ENCODE measurements around the gene FNDC3B. TPM values are rescaled to one million over a fixed set of nuclear protein-coding genes. Genes with fewer than 3 reads are reported as not detected.

FNDC3B gene
- total and polyA plus RNA-seq, 5 experiments from 2014 or later = 6.5 to 20.6 (median 8.8) TPM

DNA sequence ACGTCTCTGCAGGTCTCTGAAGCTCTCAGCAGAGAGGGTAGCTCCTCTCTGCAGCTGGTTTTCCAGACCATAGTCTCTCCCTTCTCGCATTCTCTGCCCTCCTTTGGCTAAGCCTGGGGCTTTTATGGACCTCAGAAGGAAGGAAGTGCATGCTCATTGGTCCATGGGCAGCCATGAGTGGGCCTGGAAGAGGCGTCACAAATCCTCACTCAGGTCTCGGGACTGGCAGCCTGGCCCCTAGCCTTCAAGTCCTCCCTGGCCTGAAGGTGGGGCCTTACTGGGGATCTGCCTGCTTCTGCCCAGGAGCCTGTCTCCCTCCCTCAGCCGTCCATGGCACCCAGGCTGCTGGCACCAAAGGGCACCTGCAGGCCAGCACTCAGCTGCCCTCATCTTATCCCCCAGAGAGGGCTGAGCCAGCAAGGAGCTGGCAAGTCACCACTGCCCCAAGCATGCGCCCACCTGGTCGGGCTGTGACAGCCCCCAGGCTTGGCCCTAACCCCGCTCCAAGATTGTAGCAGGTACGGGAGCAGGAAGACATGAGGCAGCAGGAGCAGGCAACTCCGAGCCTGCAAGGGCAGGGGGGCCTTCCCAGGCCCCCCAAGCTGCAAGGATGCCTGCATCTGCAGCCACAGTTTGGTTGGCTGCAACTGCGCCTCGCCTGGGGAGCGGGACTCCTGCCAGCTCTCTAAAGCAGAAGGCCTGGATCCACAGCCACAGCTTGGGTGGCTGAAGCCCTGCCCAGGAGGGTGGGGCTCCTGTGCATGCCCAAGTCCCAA is 371.5 kb downstream of the FNDC3B start:
- ATAC-seq (no peak), DNase-seq (no peak)
- peaks cover 0 to 5% (median 2%) of the 10 kb centered on the region in 9 donors for H3K9me3 Mint-ChIP-seq
- POLR2A ChIA-PET = no interaction called here
- peaks cover 0 to 18% (median 0%) of the 10 kb centered on the region in 3 donors for H3K36me3 Mint-ChIP-seq
- peak overlapping the region in 1 of 10 donors; percentile 44 for H3K27ac Mint-ChIP-seq
- H3K4me1 Mint-ChIP-seq = no peaks in the 10 kb centered on the region
- H3K4me3 Mint-ChIP-seq = no peak overlapping the region
- H3K27me3 Mint-ChIP-seq = peaks cover 12 to 36% (median 20%) of the 10 kb centered on the region in 5 donors

DNA sequence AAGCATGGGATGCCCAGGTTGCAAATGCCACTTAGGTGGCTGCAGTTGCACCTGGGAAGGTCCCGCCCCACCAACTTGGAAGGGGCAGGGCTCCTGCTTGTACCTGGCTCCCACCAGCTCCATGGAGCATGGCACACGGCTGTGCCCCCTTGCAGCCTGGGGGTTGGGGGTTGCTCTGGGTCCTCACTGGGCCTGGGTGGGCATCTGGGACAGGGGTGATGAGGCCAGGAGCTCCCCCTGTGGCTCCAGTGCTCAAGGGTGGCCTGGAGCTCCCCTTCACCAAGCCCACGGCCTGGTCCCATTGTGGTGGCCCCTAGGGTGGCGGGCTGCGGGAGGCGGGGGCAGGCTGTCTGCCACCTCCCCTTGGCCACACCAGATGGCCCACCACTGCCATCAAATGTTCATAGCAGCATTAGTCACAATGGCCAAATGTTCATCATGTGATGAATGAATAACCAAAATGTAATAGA is 372.1 kb downstream of the FNDC3B start:
- Mint-ChIP-seq H3K27me3 (peaks cover 13 to 42% (median 21%) of the 10 kb centered on the region in 5 donors), H3K4me1 (no peaks in the 10 kb centered on the region), H3K9me3 (peaks cover 0 to 5% (median 2%) of the 10 kb centered on the region in 9 donors), H3K4me3 (no peak overlapping the region), H3K27ac (no peak overlapping the region), H3K36me3 (peaks cover 0 to 18% (median 0%) of the 10 kb centered on the region in 3 donors)
- POLR2A ChIA-PET = no interaction called here
- no peak for ATAC-seq
- DNase-seq = no peak

DNA sequence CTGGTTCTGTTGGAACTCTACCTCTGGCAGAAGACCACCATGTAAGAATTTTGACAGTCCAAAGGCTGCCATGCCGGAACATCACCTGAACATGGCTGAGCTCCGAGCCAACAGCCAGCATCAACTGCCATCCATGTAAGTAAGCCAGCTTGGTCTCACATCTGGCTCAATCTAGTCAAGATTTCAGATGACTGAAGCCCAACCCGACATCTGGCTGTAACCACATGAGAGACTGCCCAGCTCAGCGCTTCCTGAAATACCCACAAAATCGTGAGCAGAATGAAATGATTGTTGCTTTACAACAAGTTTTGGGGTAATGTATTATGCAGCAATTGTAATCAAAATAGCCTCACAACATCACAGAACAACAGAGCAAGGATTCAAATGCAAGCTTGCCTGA is 375.9 kb downstream of the FNDC3B start:
- H3K27ac Mint-ChIP-seq = peak overlapping the region in 1 of 10 donors; percentile 65
- ATAC-seq (no peak), DNase-seq (no peak)
- H3K27me3 Mint-ChIP-seq = peaks cover 25 to 74% (median 36%) of the 10 kb centered on the region in 5 donors
- H3K36me3 Mint-ChIP-seq = peaks cover 0 to 18% (median 0%) of the 10 kb centered on the region in 3 donors
- no peak overlapping the region for H3K4me3 Mint-ChIP-seq
- POLR2A ChIA-PET = no interaction called here
- peaks cover 0 to 5% (median 4%) of the 10 kb centered on the region in 9 donors for H3K9me3 Mint-ChIP-seq
- H3K4me1 Mint-ChIP-seq = no peaks in the 10 kb centered on the region

DNA sequence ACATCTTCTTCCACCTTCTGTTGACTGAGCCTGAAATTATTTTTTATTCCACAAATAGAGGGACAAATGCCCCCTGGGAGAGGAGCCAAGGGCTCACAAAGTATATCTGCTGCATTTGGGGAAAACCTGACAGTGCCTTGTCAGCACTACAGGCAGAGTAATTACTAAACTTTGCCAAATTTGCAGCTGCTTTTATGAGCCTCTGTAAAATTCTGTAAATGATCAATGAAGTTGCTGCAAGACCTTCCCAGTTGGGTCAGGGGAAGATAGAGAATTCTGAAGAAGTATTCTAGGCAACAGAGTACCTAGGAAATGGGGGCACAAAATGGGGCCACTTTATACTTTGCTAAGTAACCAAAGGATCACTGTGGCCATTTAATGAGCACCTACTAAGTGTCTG is 398.3 kb downstream of the FNDC3B start:
- H3K27me3 Mint-ChIP-seq = peaks cover 15 to 27% (median 21%) of the 10 kb centered on the region in 5 donors
- no peaks in the 10 kb centered on the region for H3K4me1 Mint-ChIP-seq
- DNase-seq = no peak
- H3K4me3 Mint-ChIP-seq = no peak overlapping the region
- POLR2A ChIA-PET = no interaction called here
- H3K9me3 Mint-ChIP-seq = peaks cover 0 to 18% (median 9%) of the 10 kb centered on the region in 9 donors
- peaks cover 0 to 11% (median 3%) of the 10 kb centered on the region in 3 donors for H3K36me3 Mint-ChIP-seq
- no peak for ATAC-seq
- H3K27ac Mint-ChIP-seq = peak overlapping the region in 1 of 10 donors; percentile 31

DNA sequence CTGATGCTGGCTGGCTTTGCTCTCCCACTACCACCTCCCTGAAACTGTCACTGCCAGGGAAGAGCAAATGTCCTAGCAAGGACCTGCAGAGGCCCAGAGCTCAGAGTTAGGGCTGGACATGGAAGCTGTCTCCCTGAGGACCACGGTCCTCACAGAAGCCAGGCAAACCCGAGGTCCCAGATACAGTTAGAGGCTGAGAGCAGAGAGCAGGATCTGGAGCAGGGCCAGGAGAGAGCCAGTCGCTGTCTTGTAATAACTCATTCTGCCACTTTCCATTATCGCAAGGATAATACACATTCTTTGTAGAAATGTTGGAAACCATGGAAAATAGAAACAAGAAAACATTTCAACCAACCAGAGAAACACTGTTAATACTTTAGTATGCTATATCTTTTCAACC is 398.8 kb downstream of the FNDC3B start:
- H3K9me3 Mint-ChIP-seq = peaks cover 0 to 15% (median 7%) of the 10 kb centered on the region in 9 donors
- POLR2A ChIA-PET = no interaction called here

DNA sequence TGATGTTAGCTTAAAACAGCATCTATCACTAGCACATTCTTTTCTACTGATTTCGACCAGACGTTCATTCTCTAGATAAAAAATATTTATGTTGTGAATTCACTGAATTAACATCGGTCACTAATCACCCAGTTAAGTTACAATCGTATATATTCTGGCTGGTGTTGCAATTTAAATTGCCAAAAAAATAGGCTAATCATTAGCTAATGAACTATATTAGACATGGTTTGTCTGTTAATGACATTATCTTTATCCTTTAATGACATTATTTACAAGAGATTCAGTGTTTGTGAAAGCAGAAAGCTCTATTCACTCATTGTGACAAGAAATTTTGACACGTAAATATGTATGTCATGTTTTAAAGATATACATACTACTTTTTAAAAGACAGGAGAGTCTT is 402.2 kb downstream of the FNDC3B start:
- ATAC-seq = no peak
- Mint-ChIP-seq H3K9me3 (no peaks in the 10 kb centered on the region), H3K27ac (no peak overlapping the region), H3K4me1 (peaks cover 0 to under 1% (median 0%) of the 10 kb centered on the region in 4 donors), H3K4me3 (no peak overlapping the region), H3K27me3 (peaks cover 34 to 43% (median 36%) of the 10 kb centered on the region in 5 donors), H3K36me3 (peaks cover 0 to under 1% (median 0%) of the 10 kb centered on the region in 3 donors)
- DNase-seq = no peak
- POLR2A ChIA-PET = no interaction called here

More for the DNA sequence above, 398.8 kb downstream of the FNDC3B start:
- DNase-seq = no peak
- Mint-ChIP-seq H3K4me3 (no peak overlapping the region), H3K27me3 (peaks cover 17 to 27% (median 24%) of the 10 kb centered on the region in 5 donors), H3K27ac (no peak overlapping the region), H3K4me1 (no peaks in the 10 kb centered on the region), H3K36me3 (peaks cover 0 to 11% (median 3%) of the 10 kb centered on the region in 3 donors)
- no peak for ATAC-seq

DNA sequence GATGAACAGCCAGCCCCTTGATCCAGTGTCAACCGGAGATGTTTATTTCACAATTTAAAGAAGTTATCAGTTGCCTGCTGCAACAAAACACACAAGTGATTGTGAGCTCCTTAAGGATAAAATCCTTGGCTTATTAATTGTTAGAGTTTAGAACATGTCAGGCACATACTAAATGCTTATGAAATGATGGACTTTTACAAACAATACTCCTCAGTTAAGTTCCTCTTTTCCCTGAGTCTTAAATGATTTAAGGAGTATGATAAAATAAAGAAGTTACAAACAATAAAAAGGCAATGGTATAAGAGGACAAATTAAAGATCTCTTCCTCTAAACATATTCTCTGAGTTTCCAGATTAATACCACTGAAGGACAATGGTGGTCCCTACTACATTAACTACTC is 403.2 kb downstream of the FNDC3B start:
- H3K27me3 Mint-ChIP-seq = peaks cover 43 to 54% (median 46%) of the 10 kb centered on the region in 5 donors
- no peak overlapping the region for H3K27ac Mint-ChIP-seq
- peaks cover 6 to 10% (median 7%) of the 10 kb centered on the region in 4 donors for H3K4me1 Mint-ChIP-seq
- H3K4me3 Mint-ChIP-seq = no peak overlapping the region
- no peak for DNase-seq
- H3K36me3 Mint-ChIP-seq = peaks cover 0 to 11% (median 0%) of the 10 kb centered on the region in 3 donors
- ATAC-seq = no peak
- POLR2A ChIA-PET = no interaction called here
- H3K9me3 Mint-ChIP-seq = peaks cover 0 to under 1% (median 0%) of the 10 kb centered on the region in 9 donors

DNA sequence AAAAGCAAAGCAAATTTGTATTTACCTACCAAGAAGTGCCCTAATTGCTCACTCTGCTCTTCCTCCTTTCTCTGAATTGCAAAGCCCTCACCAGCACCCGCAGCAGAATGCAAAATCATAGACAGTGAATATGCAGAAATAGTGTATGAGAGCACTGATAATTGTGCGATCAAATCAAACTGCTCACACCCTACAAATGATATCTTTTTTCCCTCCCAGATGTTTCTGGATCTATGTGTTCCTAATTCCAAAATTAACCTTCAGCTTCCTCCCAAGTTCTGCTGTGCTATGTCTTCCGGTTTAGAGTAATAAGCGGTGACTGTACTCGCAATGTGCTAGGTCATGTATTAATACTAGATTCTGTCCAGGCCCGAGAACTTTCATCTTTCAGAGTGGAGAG is 405.4 kb downstream of the FNDC3B start:
- no peak for DNase-seq
- peaks cover 49 to 66% (median 63%) of the 10 kb centered on the region in 5 donors for H3K27me3 Mint-ChIP-seq
- H3K27ac Mint-ChIP-seq = no peak overlapping the region
- POLR2A ChIA-PET = no interaction called here
- peaks cover 16 to 32% (median 28%) of the 10 kb centered on the region in 4 donors for H3K4me1 Mint-ChIP-seq
- no peak overlapping the region for H3K4me3 Mint-ChIP-seq
- peaks cover 0 to 19% (median 0%) of the 10 kb centered on the region in 3 donors for H3K36me3 Mint-ChIP-seq
- H3K9me3 Mint-ChIP-seq = peaks cover 0 to 5% (median 0%) of the 10 kb centered on the region in 9 donors
- ATAC-seq = no peak

DNA sequence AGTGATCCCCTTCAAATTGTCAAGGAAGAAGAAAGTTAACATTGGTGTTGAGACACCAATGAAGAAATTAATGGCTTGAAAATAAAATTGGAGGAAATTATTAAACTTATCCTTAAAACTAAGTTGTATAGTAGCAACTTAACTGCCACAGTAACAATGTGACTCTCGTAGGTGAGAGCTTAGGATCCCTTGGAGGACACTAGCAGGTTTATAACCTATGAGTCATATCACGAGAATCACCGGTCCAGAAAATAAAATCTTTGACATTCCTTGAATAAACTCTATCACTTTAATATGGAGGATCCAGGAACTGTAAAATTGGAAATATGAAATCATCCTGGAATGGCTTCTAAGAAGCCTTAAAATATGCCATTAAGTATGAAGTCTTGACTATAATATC is 406.8 kb downstream of the FNDC3B start:
- no peak overlapping the region for H3K4me3 Mint-ChIP-seq
- peaks cover 0 to 19% (median 0%) of the 10 kb centered on the region in 3 donors for H3K36me3 Mint-ChIP-seq
- ATAC-seq (no peak), DNase-seq (no peak)
- H3K9me3 Mint-ChIP-seq = peaks cover 0 to 6% (median 1%) of the 10 kb centered on the region in 9 donors
- peaks cover 16 to 35% (median 33%) of the 10 kb centered on the region in 4 donors for H3K4me1 Mint-ChIP-seq
- H3K27ac Mint-ChIP-seq = no peak overlapping the region
- POLR2A ChIA-PET = no interaction called here
- H3K27me3 Mint-ChIP-seq = peaks cover 52 to 69% (median 61%) of the 10 kb centered on the region in 5 donors

DNA sequence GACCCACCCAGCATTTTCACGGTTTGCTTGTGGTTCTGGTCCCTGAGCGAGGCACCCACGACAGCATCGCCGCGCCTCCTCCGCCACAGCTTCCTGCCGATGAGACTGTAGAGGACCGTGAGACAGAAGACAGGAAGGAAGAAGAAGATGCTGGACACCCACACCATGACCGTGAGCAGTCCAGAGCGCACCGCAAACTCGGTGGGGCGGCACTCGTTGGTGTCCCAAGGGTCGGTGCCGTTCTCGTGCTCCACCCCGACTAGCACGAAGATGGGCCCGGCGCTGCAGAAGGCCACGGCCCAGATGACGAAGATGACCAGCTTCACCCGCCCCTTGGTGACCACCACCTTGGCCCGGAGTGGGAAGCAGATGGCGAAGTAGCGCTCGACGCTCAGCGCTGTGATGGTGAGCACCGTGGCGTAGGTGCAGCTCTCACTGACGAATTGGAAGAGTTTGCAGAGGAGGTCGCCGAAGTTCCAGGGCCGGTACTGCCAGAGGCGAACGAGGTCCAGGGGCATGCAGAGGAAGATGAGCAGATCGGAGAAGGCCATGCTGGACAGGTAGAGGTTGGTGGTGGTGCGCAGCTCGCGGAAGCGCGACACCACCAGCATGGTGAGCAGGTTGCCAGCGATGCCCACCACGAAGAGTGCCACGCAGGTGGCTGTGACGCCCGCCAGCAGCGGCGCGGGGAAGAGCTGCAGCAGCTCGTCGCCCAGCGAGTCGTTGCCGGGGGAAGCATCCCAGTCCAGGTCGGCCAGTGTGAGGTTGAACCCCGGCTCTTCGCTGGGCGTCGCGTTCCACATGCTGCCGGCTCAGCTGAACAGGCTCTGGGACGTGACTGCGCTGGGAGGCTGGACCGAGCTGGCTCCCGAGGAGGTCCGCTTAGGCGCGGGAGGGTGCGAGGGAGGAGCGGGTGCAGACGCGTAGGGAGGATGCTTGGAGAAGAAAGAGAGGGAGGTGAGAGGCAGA is 408.5 kb downstream of the FNDC3B start, which contains the start of gene GHSR:
Gene GHSR (minus strand): TSS at position 846 of the 969 bp plus-strand sequence. CDS start 43 bp downstream, at position 803.
- DNase-seq = no peak
- H3K27me3 Mint-ChIP-seq = peaks cover 45 to 71% (median 64%) of the 10 kb centered on the region in 5 donors
- POLR2A ChIA-PET = no interaction called here
- H3K36me3 Mint-ChIP-seq = peaks cover 0 to 19% (median 0%) of the 10 kb centered on the region in 3 donors
- H3K9me3 Mint-ChIP-seq = peaks cover 0 to 6% (median 1%) of the 10 kb centered on the region in 9 donors
- peak within 1 kb of the TSS in 2 of 10 donors; percentile 44 to 71 for H3K27ac Mint-ChIP-seq
- H3K4me3 Mint-ChIP-seq = peak within 1 kb of the TSS; percentile 54 to 82 (median 66)
- peaks cover 16 to 35% (median 33%) of the 10 kb centered on the region in 4 donors for H3K4me1 Mint-ChIP-seq
- ATAC-seq = peak in 1 of 2 donors; percentile 52

DNA sequence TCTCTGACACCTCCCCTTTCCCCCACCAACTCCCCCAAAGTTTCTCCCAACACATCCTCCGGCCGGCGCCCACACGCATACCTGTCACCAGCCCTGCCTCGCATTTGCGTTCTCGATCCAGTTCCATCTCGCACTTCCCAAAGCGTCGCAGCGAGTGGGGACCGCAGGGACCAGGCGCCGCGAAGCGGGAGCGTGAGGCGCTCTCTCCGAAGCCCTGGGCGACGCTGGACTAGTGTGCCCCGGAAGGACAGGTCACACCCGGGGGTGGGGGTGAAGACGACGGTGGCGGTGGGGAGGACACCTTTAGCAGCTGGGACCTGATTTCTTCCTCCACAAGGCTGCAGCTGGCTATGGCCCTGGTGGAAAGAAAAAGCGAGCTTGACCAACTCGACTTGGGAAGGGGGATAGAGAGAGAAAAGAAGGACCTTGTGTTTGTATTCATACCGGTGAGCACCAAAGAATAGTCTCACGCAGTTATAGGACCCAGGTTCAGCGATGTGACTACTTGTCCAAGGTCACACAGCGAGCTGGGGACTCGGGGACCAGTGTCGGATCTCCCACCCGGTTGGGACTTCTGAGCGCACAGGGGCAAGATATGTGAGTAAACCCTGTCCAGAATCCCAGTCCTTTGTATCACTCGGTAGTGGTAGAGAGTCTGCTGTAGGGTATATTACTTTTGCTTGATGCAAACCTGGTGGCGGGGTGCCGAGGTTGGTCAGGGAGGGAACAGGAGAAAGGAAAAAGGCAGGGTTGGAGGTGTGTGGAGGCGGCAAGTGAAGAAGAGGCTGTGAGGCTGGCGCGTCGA is 409.5 kb downstream of the FNDC3B start:
- H3K4me3 Mint-ChIP-seq = peak overlapping the region in 9 of 10 donors; percentile 24 to 67 (median 42)
- DNase-seq (no peak), ATAC-seq (no peak)
- H3K4me1 Mint-ChIP-seq = peaks cover 16 to 35% (median 33%) of the 10 kb centered on the region in 4 donors
- H3K9me3 Mint-ChIP-seq = peaks cover 0 to 6% (median 1%) of the 10 kb centered on the region in 9 donors
- H3K27ac Mint-ChIP-seq = no peak overlapping the region
- H3K36me3 Mint-ChIP-seq = peaks cover 0 to 19% (median 0%) of the 10 kb centered on the region in 3 donors
- H3K27me3 Mint-ChIP-seq = peaks cover 46 to 71% (median 65%) of the 10 kb centered on the region in 5 donors
- POLR2A ChIA-PET = no interaction called here

Measured in naive thymus-derived CD8-positive, alpha-beta T cell (primary cell).